Body of pancreas (tissue), 4 donors: ENCODE measurements around the gene ARMC12. TPM values are rescaled to one million over a fixed set of nuclear protein-coding genes. Genes with fewer than 3 reads are reported as not detected.
A peak's percentile ranks its signal among the peaks of the same experiment; 100 is the strongest.

Source experiments
- ATAC-seq: fragments of 150-250 bp; one replicate; pipeline ENCODE4 v1.9.1; 2016
- DNase-seq, 4 donors: peaks; one replicate each; pipeline ENCODE4 v3.0.0-alpha.2; 2019
- H3K27ac ChIP-seq, 4 donors: fragments of 200-600 bp; sonication (generic); 1 replicate in 3 of 4; 2 replicates in 1 of 4; pipeline versions ENCODE4 v1.5.1 to v1.6.1; 2016 to 2019; ENCODE audit warnings: mild to moderate bottlenecking in 1 of 4, mixed read lengths in 1 of 4, moderate library complexity in 1 of 4
- H3K27me3 ChIP-seq, 2 donors: fragments of 200-600 bp; sonication (generic); one replicate each; pipeline ENCODE4 v1.6.0; 2016; ENCODE audit warnings: mild to moderate bottlenecking in 1 of 2
- H3K36me3 ChIP-seq, 2 donors: fragments of 200-600 bp; sonication (generic); replicated peaks in 1 of 2; 2 replicates each; pipeline ENCODE4 v1.5.1; 2016; ENCODE audit warnings: low read depth in 2 of 2; ENCODE audit not compliant: insufficient read depth in 1 of 2
- H3K4me1 ChIP-seq: fragments of 200-600 bp; sonication (generic); one replicate; pipeline ENCODE4 v1.6.0; 2016
- H3K4me3 ChIP-seq, 2 donors: fragments of 200-600 bp; sonication (generic); 1 replicate in 1 of 2; 2 replicates in 1 of 2; pipeline ENCODE4 v1.5.1; 2016 to 2019
- H3K9me3 ChIP-seq, 3 donors: fragments of 200-600 bp; sonication (generic); 1 replicate in 2 of 3; 2 replicates in 1 of 3; pipeline ENCODE4 v1.5.1; 2016
- POLR2A ChIP-seq, 3 donors: fragments of 450-650 bp; IDR thresholded peaks; one replicate each; pipeline ENCODE4 v1.6.1; 2016; ENCODE audit warnings: antibody characterized with exemption in 3 of 3, mild to moderate bottlenecking in 2 of 3
- WGBS, 2 donors: methylation state at CpG; one replicate each; pipeline ENCODE4 v1.1.5; 2017; 5-methylcytosine and 5-hydroxymethylcytosine counted together
- intact Hi-C: fragments of 100-400 bp; cut with DNase I; formaldehyde crosslinking; loops from one replicate; pipeline ENCODE4 v1.15.1; 2023
- total RNA-seq, 2 donors: library from RNA; depleted of rRNA; stranded (reverse); fragments of >200 nt; gene quantifications; one replicate each; pipeline ENCODE4 v1.1.0, GENCODE V29; 2016
- TF ChIP-seq, protein P1 (sequence below), 7 experiments: fragments of 450-650 bp in 4 of 7; fragments of 200-600 bp in 3 of 7; sonication (generic) in 3 of 7; IDR thresholded peaks; one replicate each; pipeline ENCODE4 v1.5.1; 2016 to 2019; ENCODE audit warnings: antibody characterized with exemption in 7 of 7

The ARMC12 gene
- total RNA-seq, 2 donors from 2014 or later, result 0.26 TPM; not detected in 1

DNA sequence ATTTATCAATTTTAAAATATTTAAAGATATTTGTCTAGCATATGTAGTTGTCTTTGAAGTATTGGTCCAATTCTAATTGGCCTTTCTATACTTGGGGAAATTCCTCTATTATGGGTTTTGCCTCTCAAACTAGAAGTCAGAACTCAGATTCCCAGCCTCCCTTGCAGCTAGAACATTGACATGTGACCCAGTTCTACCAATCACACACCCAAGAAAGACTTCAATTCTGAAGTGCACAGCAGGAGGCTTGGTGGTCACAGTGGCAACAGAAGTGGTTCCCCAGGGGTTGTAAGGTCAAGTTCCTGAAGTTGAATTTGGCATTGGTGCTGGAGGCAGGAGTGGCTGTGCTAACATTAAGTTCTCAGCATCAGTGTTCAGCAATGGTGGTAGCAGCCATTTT, 33.3 kb upstream of the ARMC12 start:
- no peak for DNase-seq
- no peaks in the 10 kb centered on the region for H3K27me3 ChIP-seq
- no peak overlapping the region for H3K4me3 ChIP-seq
- TF ChIP-seq, protein P1, sequence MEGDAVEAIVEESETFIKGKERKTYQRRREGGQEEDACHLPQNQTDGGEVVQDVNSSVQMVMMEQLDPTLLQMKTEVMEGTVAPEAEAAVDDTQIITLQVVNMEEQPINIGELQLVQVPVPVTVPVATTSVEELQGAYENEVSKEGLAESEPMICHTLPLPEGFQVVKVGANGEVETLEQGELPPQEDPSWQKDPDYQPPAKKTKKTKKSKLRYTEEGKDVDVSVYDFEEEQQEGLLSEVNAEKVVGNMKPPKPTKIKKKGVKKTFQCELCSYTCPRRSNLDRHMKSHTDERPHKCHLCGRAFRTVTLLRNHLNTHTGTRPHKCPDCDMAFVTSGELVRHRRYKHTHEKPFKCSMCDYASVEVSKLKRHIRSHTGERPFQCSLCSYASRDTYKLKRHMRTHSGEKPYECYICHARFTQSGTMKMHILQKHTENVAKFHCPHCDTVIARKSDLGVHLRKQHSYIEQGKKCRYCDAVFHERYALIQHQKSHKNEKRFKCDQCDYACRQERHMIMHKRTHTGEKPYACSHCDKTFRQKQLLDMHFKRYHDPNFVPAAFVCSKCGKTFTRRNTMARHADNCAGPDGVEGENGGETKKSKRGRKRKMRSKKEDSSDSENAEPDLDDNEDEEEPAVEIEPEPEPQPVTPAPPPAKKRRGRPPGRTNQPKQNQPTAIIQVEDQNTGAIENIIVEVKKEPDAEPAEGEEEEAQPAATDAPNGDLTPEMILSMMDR (IDR thresholded peaks at IDR 0.05), result no peak
- no peak for TF ChIP-seq POLR2A (IDR thresholded peaks at IDR 0.05)
- intact Hi-C loops, result no loop called here
- no peaks in the 10 kb centered on the region for H3K36me3 ChIP-seq
- peaks cover 14% of the 10 kb centered on the region for H3K4me1 ChIP-seq
- no peak for ATAC-seq
- H3K27ac ChIP-seq, result no peak overlapping the region
- no peaks in the 10 kb centered on the region for H3K9me3 ChIP-seq

DNA sequence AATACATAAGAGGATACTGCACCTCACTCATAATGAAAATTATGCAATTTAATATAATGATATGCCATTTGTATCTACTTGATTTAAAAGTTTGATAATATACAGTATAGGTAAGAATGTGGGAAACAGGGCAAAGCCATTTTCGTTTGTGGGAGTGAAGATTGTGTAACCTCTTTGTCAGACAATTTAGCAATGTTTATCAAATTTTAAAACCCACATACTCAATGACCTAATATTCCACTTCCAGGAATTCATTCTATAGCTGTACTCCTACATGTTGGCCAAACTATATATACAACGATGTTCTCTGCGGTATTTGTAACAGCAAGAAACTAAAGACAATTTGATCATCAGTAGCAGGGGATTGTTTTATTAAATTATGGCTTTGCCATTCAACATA, 30.4 kb upstream of the ARMC12 start:
- no peaks in the 10 kb centered on the region for H3K36me3 ChIP-seq
- WGBS, 2 donors, result 72 to 80% methylated on average over 3 of the region's 3 CpGs

DNA sequence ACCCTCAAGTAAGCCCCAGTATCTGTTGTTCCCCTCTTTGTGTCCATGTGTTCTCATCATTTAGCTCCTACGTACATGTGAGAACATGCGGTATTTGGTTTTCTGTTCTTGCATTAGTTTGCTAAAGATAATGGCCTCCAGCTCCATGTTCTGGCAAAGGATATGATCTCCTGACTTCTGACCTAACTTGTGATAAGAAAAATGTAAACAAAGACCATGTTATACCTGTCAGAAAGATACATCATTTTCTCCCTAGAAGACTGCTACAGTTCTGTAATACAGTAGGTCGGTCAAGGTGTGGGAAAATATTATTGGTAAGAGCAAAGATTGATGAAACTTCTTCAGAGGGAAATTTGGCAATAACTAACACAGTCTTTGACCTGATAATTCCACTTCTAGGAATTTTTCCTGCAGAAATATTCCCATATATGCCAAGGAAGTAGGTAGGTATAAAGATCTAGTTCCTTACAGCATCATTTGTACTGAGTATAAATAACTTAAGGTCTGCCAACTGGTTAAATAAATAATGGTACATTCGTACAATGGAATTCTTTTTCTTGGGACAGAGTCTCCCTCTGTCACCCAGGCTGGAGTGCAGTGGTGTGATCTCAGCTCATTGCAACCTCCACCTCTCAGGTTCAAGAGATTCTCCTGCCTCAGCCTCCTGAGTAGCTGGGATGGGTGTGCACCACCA, 29.0 kb upstream of the ARMC12 start:
- Histone ChIP-seq H3K4me1 (peaks cover 23% of the 10 kb centered on the region), H3K27ac (peak overlapping the region in 3 of 4 donors; percentile 1 to 71 (median 48)), H3K36me3 (no peaks in the 10 kb centered on the region), H3K27me3 (no peaks in the 10 kb centered on the region), H3K4me3 (no peak overlapping the region), H3K9me3 (no peaks in the 10 kb centered on the region)
- 36 to 48% methylated on average over 4 of the region's 4 CpGs for WGBS, 2 donors
- intact Hi-C loops, result no loop called here
- ATAC-seq, result peak; percentile 57
- TF ChIP-seq POLR2A (IDR thresholded peaks at IDR 0.05), result no peak
- TF ChIP-seq, protein P1 (IDR thresholded peaks at IDR 0.05), result no peak
- no peak for DNase-seq

More for the DNA sequence above, 30.4 kb upstream of the ARMC12 start:
- intact Hi-C loops, result no loop called here
- no peaks in the 10 kb centered on the region for H3K27me3 ChIP-seq
- H3K27ac ChIP-seq, result no peak overlapping the region
- ATAC-seq (no peak), DNase-seq (no peak)
- H3K4me3 ChIP-seq, result no peak overlapping the region
- peaks cover 23% of the 10 kb centered on the region for H3K4me1 ChIP-seq
- H3K9me3 ChIP-seq, result no peaks in the 10 kb centered on the region
- TF ChIP-seq, protein P1 (IDR thresholded peaks at IDR 0.05), result no peak
- no peak for TF ChIP-seq POLR2A (IDR thresholded peaks at IDR 0.05)

DNA sequence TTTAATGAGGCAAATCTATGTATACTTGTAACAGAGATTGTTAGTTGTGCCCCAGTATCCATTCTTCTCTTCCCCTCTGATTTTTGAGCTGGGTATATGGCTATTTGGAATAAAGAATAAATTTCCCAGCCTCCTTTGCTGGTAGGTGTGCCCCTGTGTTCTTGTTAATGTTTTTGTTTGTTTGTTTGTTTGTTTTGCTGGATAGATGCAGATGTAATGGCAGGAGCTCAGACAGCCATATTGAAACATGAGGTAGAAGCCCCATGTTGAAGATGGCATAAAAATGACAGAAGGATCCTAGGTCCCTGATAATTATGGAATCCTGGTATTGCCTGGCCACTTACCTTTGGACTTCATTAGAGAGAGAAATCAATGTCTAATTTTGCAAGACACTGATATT, 28.2 kb upstream of the ARMC12 start:
- Histone ChIP-seq H3K4me3 (no peak overlapping the region), H3K4me1 (peaks cover 23% of the 10 kb centered on the region), H3K27me3 (no peaks in the 10 kb centered on the region), H3K9me3 (no peaks in the 10 kb centered on the region), H3K36me3 (no peaks in the 10 kb centered on the region), H3K27ac (peak overlapping the region in 1 of 4 donors; percentile 48)
- no peak for ATAC-seq
- no peak for TF ChIP-seq POLR2A (IDR thresholded peaks at IDR 0.05)
- TF ChIP-seq, protein P1 (IDR thresholded peaks at IDR 0.05), result no peak
- no peak for DNase-seq
- intact Hi-C loops, result no loop called here

DNA sequence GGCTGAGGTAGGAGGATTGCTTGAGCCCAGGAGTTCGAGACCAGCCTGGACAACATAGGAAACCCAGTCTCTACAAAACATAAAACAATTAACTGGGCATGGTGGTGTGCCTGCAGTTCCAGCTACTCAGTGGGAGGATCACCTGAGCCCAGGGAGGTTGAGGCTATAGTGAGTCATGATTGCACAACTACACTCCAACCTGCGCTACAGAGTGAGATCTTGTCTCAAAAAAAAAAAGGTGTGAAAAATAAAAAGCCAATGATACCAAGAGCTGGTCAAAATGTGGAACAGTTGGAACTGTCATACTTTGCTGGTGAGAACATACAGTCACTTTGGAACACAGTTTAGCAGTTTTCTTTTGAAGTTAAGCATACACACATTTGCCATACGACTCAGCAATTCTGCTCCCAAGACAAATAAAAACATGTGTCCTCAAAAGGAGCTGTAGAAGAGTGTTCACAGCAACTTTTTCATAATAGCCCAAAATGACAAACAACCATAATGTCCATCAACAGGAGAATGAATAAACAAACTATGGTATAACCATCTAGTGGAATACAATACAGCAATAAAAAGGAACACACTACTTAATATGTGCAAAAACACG, 26.5 kb upstream of the ARMC12 start:
- intact Hi-C loops, result no loop called here
- DNase-seq (peak in 3 of 4 donors; percentile 27 to 61 (median 36)), ATAC-seq (peak; percentile 78)
- TF ChIP-seq, protein P1 (IDR thresholded peaks at IDR 0.05), result no peak
- TF ChIP-seq POLR2A (IDR thresholded peaks at IDR 0.05), result no peak
- 72 to 74% methylated on average over 4 of the region's 4 CpGs for WGBS, 2 donors
- Histone ChIP-seq H3K9me3 (no peaks in the 10 kb centered on the region), H3K4me1 (peaks cover 23% of the 10 kb centered on the region), H3K4me3 (no peak overlapping the region), H3K36me3 (no peaks in the 10 kb centered on the region), H3K27me3 (no peaks in the 10 kb centered on the region), H3K27ac (no peak overlapping the region)
